Measurements from ENCODE around the gene CIAO2B. TPM values are rescaled to one million over a fixed set of nuclear protein-coding genes. Genes with fewer than 3 reads are reported as not detected.

CIAO2B gene
- total and polyA plus RNA-seq, 4 donors: 51.1 to 120 (median 86.2) TPM

DNA sequence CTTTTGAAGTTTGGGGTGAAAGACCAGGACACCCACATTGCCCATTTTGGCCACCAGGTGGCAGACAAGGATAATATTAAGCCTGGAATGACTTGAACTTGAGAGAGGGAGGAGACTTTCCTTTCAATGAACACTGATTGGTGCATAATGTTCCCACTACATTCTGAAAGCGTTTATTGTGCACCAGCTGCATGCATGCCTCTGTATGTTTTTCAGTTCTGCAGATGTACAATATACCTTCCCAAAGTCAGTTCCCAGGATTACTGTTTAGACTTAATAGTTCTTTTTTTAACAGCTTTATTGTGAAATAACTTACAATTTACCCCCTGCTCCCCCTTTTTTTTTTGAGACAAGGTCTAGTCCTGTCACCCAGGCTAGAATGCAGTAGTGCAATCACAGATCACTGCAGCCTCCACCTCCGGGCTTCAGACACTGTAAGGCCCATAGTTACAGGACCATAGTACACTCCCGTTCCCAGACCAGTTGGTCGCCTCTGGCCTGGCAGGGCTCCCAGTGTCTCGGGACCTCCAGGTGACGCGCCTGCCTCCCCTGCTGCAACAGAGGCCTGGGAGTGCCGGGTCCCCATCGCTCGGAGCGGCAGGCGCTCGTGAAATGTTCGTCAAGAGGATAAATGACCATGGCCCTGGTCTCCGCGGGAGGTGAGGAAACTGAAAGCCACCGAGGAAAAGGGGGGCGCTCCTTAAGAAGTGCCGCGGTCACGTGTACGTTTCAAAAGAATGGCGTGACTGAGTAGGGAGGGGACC lies 13.3 kb upstream of the CIAO2B start:
- DNase-seq (ENCODE audit: low spot score): peak; percentile 82
- H3K4me3 ChIP-seq (ENCODE audit: low read depth in 1 of 3, low read length in 3 of 3): peak overlapping the region; percentile 35 to 54 (median 46)
- no peak overlapping the region for H3K27ac ChIP-seq (ENCODE audit: low read depth in 1 of 2, low read length in 2 of 2)
- peaks cover 10 to 32% (median 25%) of the 10 kb centered on the region in 4 donors for H3K4me1 ChIP-seq (ENCODE audit: control insufficient read depth in 4 of 4, insufficient read depth in 4 of 4, low read length in 3 of 4)
- H3K9ac ChIP-seq (ENCODE audit: low read depth in 1 of 2, low read length in 2 of 2): no peak overlapping the region
- peaks cover 7 to 14% (median 11%) of the 10 kb centered on the region in 4 donors for H3K36me3 ChIP-seq (ENCODE audit: control insufficient read depth in 4 of 4, insufficient read depth in 3 of 4, low read depth in 1 of 4, low read length in 3 of 4)
- H3K9me3 ChIP-seq (ENCODE audit: control insufficient read depth in 4 of 4, low read length in 3 of 4): no peaks in the 10 kb centered on the region
- TF ChIP-seq SP1 (IDR thresholded peaks at IDR 0.05): peak; percentile 49
- peak; percentile 13 to 60 for TF ChIP-seq HNF4A (conservative IDR thresholded peaks at IDR 0.05)
- TF ChIP-seq FOXA2 (IDR thresholded peaks at IDR 0.05): no peak
- TF ChIP-seq, protein P1, sequence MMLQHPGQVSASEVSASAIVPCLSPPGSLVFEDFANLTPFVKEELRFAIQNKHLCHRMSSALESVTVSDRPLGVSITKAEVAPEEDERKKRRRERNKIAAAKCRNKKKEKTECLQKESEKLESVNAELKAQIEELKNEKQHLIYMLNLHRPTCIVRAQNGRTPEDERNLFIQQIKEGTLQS (IDR thresholded peaks at IDR 0.05): no peak
- no peak for TF ChIP-seq EGR1 (IDR thresholded peaks at IDR 0.05; ENCODE audit: low read depth in 2 of 2)
- TF ChIP-seq, protein P2, sequence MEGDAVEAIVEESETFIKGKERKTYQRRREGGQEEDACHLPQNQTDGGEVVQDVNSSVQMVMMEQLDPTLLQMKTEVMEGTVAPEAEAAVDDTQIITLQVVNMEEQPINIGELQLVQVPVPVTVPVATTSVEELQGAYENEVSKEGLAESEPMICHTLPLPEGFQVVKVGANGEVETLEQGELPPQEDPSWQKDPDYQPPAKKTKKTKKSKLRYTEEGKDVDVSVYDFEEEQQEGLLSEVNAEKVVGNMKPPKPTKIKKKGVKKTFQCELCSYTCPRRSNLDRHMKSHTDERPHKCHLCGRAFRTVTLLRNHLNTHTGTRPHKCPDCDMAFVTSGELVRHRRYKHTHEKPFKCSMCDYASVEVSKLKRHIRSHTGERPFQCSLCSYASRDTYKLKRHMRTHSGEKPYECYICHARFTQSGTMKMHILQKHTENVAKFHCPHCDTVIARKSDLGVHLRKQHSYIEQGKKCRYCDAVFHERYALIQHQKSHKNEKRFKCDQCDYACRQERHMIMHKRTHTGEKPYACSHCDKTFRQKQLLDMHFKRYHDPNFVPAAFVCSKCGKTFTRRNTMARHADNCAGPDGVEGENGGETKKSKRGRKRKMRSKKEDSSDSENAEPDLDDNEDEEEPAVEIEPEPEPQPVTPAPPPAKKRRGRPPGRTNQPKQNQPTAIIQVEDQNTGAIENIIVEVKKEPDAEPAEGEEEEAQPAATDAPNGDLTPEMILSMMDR (IDR thresholded peaks at IDR 0.05; ENCODE audit: low read depth, low read length, missing input control): peak; percentile 94
- no peak for TF ChIP-seq TAF1 (conservative IDR thresholded peaks at IDR 0.05)
- TF ChIP-seq, protein P3, sequence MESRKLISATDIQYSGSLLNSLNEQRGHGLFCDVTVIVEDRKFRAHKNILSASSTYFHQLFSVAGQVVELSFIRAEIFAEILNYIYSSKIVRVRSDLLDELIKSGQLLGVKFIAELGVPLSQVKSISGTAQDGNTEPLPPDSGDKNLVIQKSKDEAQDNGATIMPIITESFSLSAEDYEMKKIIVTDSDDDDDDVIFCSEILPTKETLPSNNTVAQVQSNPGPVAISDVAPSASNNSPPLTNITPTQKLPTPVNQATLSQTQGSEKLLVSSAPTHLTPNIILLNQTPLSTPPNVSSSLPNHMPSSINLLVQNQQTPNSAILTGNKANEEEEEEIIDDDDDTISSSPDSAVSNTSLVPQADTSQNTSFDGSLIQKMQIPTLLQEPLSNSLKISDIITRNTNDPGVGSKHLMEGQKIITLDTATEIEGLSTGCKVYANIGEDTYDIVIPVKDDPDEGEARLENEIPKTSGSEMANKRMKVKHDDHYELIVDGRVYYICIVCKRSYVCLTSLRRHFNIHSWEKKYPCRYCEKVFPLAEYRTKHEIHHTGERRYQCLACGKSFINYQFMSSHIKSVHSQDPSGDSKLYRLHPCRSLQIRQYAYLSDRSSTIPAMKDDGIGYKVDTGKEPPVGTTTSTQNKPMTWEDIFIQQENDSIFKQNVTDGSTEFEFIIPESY (IDR thresholded peaks at IDR 0.05): no peak
- TF ChIP-seq JUND (IDR thresholded peaks at IDR 0.05): no peak
- TF ChIP-seq FOXA1 (IDR thresholded peaks at IDR 0.05): no peak
- TF ChIP-seq RAD21 (IDR thresholded peaks at IDR 0.05): peak; percentile 92 to 93
- TF ChIP-seq RXRA (IDR thresholded peaks at IDR 0.05): peak; percentile 41 to 72
- TF ChIP-seq YY1 (IDR thresholded peaks at IDR 0.05): peak; percentile 5
- TF ChIP-seq, protein P4, sequence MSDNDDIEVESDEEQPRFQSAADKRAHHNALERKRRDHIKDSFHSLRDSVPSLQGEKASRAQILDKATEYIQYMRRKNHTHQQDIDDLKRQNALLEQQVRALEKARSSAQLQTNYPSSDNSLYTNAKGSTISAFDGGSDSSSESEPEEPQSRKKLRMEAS (IDR thresholded peaks at IDR 0.05): no peak
- TF ChIP-seq, protein P5, sequence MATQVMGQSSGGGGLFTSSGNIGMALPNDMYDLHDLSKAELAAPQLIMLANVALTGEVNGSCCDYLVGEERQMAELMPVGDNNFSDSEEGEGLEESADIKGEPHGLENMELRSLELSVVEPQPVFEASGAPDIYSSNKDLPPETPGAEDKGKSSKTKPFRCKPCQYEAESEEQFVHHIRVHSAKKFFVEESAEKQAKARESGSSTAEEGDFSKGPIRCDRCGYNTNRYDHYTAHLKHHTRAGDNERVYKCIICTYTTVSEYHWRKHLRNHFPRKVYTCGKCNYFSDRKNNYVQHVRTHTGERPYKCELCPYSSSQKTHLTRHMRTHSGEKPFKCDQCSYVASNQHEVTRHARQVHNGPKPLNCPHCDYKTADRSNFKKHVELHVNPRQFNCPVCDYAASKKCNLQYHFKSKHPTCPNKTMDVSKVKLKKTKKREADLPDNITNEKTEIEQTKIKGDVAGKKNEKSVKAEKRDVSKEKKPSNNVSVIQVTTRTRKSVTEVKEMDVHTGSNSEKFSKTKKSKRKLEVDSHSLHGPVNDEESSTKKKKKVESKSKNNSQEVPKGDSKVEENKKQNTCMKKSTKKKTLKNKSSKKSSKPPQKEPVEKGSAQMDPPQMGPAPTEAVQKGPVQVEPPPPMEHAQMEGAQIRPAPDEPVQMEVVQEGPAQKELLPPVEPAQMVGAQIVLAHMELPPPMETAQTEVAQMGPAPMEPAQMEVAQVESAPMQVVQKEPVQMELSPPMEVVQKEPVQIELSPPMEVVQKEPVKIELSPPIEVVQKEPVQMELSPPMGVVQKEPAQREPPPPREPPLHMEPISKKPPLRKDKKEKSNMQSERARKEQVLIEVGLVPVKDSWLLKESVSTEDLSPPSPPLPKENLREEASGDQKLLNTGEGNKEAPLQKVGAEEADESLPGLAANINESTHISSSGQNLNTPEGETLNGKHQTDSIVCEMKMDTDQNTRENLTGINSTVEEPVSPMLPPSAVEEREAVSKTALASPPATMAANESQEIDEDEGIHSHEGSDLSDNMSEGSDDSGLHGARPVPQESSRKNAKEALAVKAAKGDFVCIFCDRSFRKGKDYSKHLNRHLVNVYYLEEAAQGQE (IDR thresholded peaks at IDR 0.05): peak; percentile 9
- no peak for TF ChIP-seq GABPA (IDR thresholded peaks at IDR 0.05 in 1 of 2, conservative IDR thresholded peaks at IDR 0.05 in 1 of 2)
- peak; percentile 29 for TF ChIP-seq HNF4G (IDR thresholded peaks at IDR 0.05)
- peak; percentile 40 for TF ChIP-seq NR2F2 (IDR thresholded peaks at IDR 0.05)
- WGBS: under 1% methylated on average over 22 of the region's 23 CpGs
- no peaks in the 10 kb centered on the region for H3K27me3 ChIP-seq (ENCODE audit: control insufficient read depth in 4 of 4, insufficient read depth in 4 of 4, low read length in 3 of 4)

Data from liver (tissue), 9 donors.